K562 (cell line): ENCODE measurements around the gene WASF2. TPM values are rescaled to one million over a fixed set of nuclear protein-coding genes. Genes with fewer than 3 reads are reported as not detected.
A peak's percentile ranks its signal among the peaks of the same experiment; 100 is the strongest.

ENCODE experiments used
- MBD2 ChIP-seq: sonication (generic); IDR thresholded peaks from 2 replicates; pipeline ENCODE4 v1.6.1; 2016; ENCODE audit warnings: low read depth, borderline replicate concordance
- polyA plus RNA-seq, 8 experiments: library from polyadenylated mRNA; depleted of rRNA in 4 of 8; stranded (reverse) in 5 of 8; unstranded in 3 of 8; fragments of >200 nt; fragmentation: Nextera tagmentation in 2 of 8; fragmentation: Illumina TruSeq in 1 of 8; extraction: Ambion mirVana in 2 of 8; extraction: Trizol in 1 of 8; gene quantifications; 2 replicates each; pipeline versions ENCODE4 v1.2.1 to v1.2.3, GENCODE V29; 2011 to 2014; ENCODE audit warnings: inconsistent platforms in 1 of 8, missing spikeins in 1 of 8
- total RNA-seq, 7 experiments: library from RNA; depleted of rRNA in 6 of 7; stranded (reverse); fragments of >200 nt in 6 of 7; fragmentation: Illumina TruSeq in 2 of 7; extraction: Trizol in 2 of 7; gene quantifications; 2 replicates each; pipeline versions ENCODE4 v1.2.1 to v1.2.3, GENCODE V29; 2011 to 2021; ENCODE audit warnings: low replicate concordance in 1 of 7
- TF ChIP-seq, protein P1 (sequence below), 2 experiments: fragments of 450-650 bp; IDR thresholded peaks; 2 replicates each; pipeline ENCODE4 v1.6.1; 2016; ENCODE audit warnings: mild to moderate bottlenecking in 2 of 2, borderline replicate concordance in 1 of 2, low read depth in 1 of 2, moderate library complexity in 1 of 2
- TF ChIP-seq, protein P2 (sequence below), 2 experiments: fragments of 200-800 bp in 1 of 2; sonication (Bioruptor generic) in 1 of 2; sonication (generic) in 1 of 2; formaldehyde crosslinking in 1 of 2; IDR thresholded peaks in 1 of 2; conservative IDR thresholded peaks in 1 of 2; 2 replicates each; pipeline versions ENCODE4 v1.5.0 to v1.6.1; 2016 to 2020; ENCODE audit warnings: missing compliant biosample characterization in 1 of 2, missing genetic modification characterization in 1 of 2, missing genetic modification reagents in 1 of 2
- TF ChIP-seq, protein P3 (sequence below), 3 experiments: IDR thresholded peaks in 2 of 3; conservative IDR thresholded peaks in 1 of 3; 2 replicates each; pipeline ENCODE4 v1.5.1; 2011 to 2012; ENCODE audit warnings: low read length in 3 of 3, mild to moderate bottlenecking in 3 of 3, control low read depth in 2 of 3, improper control_type of control experiment in 1 of 3, inconsistent platforms in 1 of 3, low read depth in 1 of 3, mixed read lengths in 1 of 3, moderate library complexity in 1 of 3; ENCODE audit not compliant: insufficient read depth in 2 of 3

The WASF2 gene
- total and polyA plus RNA-seq, 9 of the 15 experiments (the other 6 are each of a cell fraction or from before 2014, with no cell fraction given) = 8.2 to 163 (median 31.2) TPM

DNA sequence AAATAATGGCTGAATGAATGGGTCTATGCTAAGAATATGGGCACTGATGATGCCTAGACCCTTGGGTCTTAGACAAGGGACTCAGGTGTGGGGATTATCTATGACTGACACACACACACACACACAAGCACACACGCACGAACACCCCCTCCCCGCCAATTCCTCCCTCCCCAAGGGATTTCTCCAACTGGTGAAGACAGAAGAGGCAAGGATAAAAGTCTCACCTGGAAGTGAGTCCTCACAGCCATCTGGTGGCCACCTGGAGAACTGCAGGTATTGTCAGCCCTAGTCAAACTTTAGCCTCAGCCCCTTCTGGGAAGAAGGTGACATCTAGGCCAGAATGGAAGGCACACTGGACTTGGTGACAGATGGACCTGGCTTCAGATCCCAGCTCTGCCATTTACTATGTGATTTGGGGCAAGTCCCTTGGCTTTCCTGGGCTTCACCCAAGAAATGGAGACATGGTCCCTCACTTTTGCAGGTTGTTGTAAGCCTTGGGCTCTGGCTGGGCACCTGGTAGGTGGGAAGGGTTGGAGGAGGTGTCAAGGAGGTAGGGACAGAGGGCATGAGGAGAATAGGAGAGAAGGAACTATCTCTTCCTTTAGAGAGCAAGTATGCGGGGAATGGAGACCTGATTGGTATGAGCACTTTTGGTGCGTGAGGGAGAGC, 101.5 kb downstream of the WASF2 start (continued):
- TF ChIP-seq, protein P1, sequence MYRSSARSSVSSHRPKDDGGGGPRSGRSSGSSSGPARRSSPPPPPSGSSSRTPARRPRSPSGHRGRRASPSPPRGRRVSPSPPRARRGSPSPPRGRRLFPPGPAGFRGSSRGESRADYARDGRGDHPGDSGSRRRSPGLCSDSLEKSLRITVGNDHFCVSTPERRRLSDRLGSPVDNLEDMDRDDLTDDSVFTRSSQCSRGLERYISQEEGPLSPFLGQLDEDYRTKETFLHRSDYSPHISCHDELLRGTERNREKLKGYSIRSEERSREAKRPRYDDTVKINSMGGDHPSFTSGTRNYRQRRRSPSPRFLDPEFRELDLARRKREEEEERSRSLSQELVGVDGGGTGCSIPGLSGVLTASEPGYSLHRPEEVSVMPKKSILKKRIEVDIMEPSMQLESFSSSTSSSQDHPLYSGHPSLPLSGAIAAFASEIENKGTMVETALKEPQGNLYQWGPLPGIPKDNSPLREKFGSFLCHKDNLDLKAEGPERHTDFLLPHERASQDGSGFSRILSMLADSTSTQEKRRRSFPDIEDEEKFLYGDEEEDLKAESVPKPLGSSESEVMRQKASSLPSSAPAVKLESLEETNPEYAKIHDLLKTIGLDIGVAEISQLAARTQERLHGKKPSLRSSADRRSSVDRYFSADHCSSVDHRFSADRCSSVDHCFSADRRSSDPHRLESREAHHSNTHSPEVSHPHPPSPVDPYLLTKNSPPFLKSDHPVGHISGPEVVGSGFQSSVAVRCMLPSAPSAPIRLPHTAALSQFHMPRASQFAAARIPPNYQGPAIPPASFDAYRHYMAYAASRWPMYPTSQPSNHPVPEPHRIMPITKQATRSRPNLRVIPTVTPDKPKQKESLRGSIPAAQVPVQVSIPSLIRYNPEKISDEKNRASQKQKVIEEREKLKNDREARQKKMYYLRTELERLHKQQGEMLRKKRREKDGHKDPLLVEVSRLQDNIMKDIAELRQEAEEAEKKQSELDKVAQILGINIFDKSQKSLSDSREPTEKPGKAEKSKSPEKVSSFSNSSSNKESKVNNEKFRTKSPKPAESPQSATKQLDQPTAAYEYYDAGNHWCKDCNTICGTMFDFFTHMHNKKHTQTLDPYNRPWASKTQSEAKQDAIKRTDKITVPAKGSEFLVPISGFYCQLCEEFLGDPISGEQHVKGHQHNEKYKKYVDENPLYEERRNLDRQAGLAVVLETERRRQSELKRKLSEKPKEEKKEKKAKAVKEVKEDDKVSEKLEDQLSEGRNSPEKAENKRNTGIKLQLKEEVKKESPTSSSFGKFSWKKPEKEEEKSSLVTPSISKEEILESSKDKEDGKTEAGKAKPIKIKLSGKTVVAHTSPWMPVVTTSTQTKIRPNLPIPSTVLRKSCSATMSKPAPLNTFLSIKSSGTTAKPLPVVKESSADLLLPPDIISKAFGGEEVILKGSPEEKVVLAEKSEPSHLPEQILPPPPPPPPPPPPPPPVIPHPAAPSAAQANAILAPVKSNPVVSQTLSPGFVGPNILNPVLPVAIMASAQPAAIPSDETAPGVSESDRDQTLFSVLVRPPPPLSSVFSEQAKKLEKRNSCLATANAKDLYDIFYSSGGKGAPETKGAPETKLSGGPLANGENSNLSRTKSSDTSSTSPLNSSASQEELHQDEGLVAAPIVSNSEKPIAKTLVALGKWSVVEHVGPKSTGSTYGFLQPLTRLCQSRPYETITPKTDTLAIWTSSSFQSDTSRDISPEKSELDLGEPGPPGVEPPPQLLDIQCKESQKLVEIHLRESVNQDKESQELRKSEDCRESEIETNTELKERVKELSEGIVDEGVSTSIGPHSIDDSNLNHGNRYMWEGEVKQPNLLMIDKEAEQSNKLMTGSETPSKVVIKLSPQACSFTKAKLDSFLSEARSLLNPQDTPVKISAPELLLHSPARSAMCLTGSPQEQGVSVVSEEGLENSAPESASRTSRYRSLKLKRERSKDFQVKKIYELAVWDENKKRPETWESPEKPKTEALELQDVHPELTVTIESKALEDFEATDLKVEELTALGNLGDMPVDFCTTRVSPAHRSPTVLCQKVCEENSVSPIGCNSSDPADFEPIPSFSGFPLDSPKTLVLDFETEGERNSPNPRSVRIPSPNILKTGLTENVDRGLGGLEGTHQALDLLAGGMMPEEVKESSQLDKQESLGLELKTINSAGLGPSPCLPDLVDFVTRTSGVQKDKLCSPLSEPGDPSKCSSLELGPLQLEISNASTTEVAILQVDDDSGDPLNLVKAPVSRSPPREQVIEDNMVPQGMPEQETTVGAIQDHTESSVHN (IDR thresholded peaks at IDR 0.05; ENCODE audit: borderline replicate concordance in 1 of 2, low read depth in 1 of 2) = no peak
- no peak for TF ChIP-seq MBD2
- TF ChIP-seq, protein P2, sequence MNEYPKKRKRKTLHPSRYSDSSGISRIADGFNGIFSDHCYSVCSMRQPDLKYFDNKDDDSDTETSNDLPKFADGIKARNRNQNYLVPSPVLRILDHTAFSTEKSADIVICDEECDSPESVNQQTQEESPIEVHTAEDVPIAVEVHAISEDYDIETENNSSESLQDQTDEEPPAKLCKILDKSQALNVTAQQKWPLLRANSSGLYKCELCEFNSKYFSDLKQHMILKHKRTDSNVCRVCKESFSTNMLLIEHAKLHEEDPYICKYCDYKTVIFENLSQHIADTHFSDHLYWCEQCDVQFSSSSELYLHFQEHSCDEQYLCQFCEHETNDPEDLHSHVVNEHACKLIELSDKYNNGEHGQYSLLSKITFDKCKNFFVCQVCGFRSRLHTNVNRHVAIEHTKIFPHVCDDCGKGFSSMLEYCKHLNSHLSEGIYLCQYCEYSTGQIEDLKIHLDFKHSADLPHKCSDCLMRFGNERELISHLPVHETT (CRISPR knock-in tag; conservative IDR thresholded peaks at IDR 0.05 in 1 of 2, IDR thresholded peaks at IDR 0.05 in 1 of 2) = no peak
- TF ChIP-seq, protein P3, sequence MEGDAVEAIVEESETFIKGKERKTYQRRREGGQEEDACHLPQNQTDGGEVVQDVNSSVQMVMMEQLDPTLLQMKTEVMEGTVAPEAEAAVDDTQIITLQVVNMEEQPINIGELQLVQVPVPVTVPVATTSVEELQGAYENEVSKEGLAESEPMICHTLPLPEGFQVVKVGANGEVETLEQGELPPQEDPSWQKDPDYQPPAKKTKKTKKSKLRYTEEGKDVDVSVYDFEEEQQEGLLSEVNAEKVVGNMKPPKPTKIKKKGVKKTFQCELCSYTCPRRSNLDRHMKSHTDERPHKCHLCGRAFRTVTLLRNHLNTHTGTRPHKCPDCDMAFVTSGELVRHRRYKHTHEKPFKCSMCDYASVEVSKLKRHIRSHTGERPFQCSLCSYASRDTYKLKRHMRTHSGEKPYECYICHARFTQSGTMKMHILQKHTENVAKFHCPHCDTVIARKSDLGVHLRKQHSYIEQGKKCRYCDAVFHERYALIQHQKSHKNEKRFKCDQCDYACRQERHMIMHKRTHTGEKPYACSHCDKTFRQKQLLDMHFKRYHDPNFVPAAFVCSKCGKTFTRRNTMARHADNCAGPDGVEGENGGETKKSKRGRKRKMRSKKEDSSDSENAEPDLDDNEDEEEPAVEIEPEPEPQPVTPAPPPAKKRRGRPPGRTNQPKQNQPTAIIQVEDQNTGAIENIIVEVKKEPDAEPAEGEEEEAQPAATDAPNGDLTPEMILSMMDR (IDR thresholded peaks at IDR 0.05 in 2 of 3, conservative IDR thresholded peaks at IDR 0.05 in 1 of 3; ENCODE audit: insufficient read depth in 2 of 3, low read depth in 1 of 3, low read length in 3 of 3) = peak; percentile 96 to 99 (median 98)
